K562 (cell line): ENCODE data around the gene PYROXD2. TPM values are rescaled to one million over a fixed set of nuclear protein-coding genes. Genes with fewer than 3 reads are reported as not detected.

Experiments
- ATAC-seq: fragments of 200-7000 bp; cut with Tn5 transposase; 3 replicates; pipeline ENCODE4 v1.9.1; 2020; ENCODE audit warnings: moderate library complexity
- BruUV-seq: library from RNA; stranded (reverse); fragments of 400-500 nt; replicated peaks from 2 replicates; lab custom pipeline; 2021; lab: Mats Ljungman, UMichigan
- CTCF ChIA-PET: fragments of 300-600 bp; formaldehyde crosslinking; extraction: SDS; loops from one replicate; lab custom pipeline; 2021; ENCODE audit warnings: low intra/inter-chr PET ratio; lab: Yijun Ruan, JAX
- POLR2A ChIA-PET: fragments of 300-600, 350-650 bp; sonication (Branson Sonifier 250); formaldehyde crosslinking; extraction: SDS; loops from one replicate; lab custom pipeline; 2021; ENCODE audit warnings: antibody characterized with exemption, inconsistent platforms; lab: Yijun Ruan, JAX
- DNase-seq, 4 experiments: peaks; one replicate each; pipeline versions ENCODE4 v3.0.0 to v3.0.0-alpha.2; 2011 to 2018; ENCODE audit warnings: low spot score in 3 of 4, mixed read lengths in 3 of 4; ENCODE audit errors: extremely low read depth in 1 of 4
- FAIRE-seq: peaks from 2 replicates; lab custom pipeline; 2011; peaks lifted over from hg19 to GRCh38; lab: Jason Lieb, UNC
- H2AFZ ChIP-seq: 2 replicates; pipeline ENCODE4 v1.6.0; 2011; ENCODE audit warnings: low read depth, low read length, control low read depth, inconsistent platforms
- H3K27ac ChIP-seq: fragments of 200-600 bp; 3 replicates; pipeline ENCODE4 v1.8.0; 2011; ENCODE audit warnings: low read depth, mild to moderate bottlenecking, control low read depth, inconsistent platforms, low read length, moderate library complexity, mixed read lengths; ENCODE audit errors: extremely low read depth
- H3K27me3 ChIP-seq, 2 experiments: fragments of 300-600 bp in 1 of 2; 2 replicates in 1 of 2; 3 replicates in 1 of 2; pipeline versions ENCODE4 v1.6.0 to v1.8.0; 2011; ENCODE audit warnings: inconsistent platforms in 2 of 2, low read length in 2 of 2, mild to moderate bottlenecking in 1 of 2, mixed read lengths in 1 of 2, moderate library complexity in 1 of 2; ENCODE audit not compliant: control insufficient read depth in 2 of 2, insufficient read depth in 2 of 2
- H3K36me3 ChIP-seq: fragments of 300-600 bp; 3 replicates; pipeline ENCODE4 v1.8.0; 2011; ENCODE audit warnings: mild to moderate bottlenecking, low read length, inconsistent platforms; ENCODE audit not compliant: control insufficient read depth, insufficient read depth
- H3K4me1 ChIP-seq, 2 experiments: fragments of 200-600 bp in 1 of 2; replicated peaks in 1 of 2; 2 replicates in 1 of 2; 3 replicates in 1 of 2; pipeline versions ENCODE4 v1.5.1 to v1.8.0; 2011; ENCODE audit warnings: inconsistent platforms in 2 of 2, low read length in 2 of 2, mild to moderate bottlenecking in 1 of 2, mixed read lengths in 1 of 2, moderate library complexity in 1 of 2; ENCODE audit not compliant: control insufficient read depth in 2 of 2, insufficient read depth in 2 of 2
- H3K4me2 ChIP-seq: 2 replicates; pipeline ENCODE4 v1.6.1; 2011; ENCODE audit warnings: low read length, control low read depth, inconsistent platforms, mixed read lengths; ENCODE audit not compliant: insufficient read depth
- H3K4me3 ChIP-seq: fragments of 200-600 bp; sonication (generic), shearing (Covaris generic); 2 replicates; pipeline ENCODE4 v1.5.1; 2016; ENCODE audit warnings: control low read depth, inconsistent platforms
- H3K79me2 ChIP-seq: fragments of 200-600 bp; 3 replicates; pipeline ENCODE4 v1.8.0; 2011; ENCODE audit warnings: low read length, inconsistent platforms; ENCODE audit not compliant: control insufficient read depth, insufficient read depth
- H3K9ac ChIP-seq, 2 experiments: 2 replicates each; pipeline versions ENCODE4 v1.6.0 to v1.6.1; 2011; ENCODE audit warnings: low read depth in 2 of 2, low read length in 2 of 2, control low read depth in 1 of 2, inconsistent platforms in 1 of 2, mild to moderate bottlenecking in 1 of 2, mixed read lengths in 1 of 2; ENCODE audit not compliant: insufficient read depth in 1 of 2
- H3K9me1 ChIP-seq: one replicate; pipeline ENCODE4 v1.6.0; 2011; ENCODE audit warnings: inconsistent platforms, mild to moderate bottlenecking, low read length, moderate library complexity; ENCODE audit not compliant: control insufficient read depth, insufficient read depth
- H3K9me3 ChIP-seq: replicated peaks from 2 replicates; pipeline ENCODE4 v1.5.1; 2011; ENCODE audit warnings: low read depth, low read length, inconsistent platforms; ENCODE audit not compliant: control insufficient read depth, insufficient read depth
- H4K20me1 ChIP-seq: replicated peaks from 2 replicates; pipeline ENCODE4 v1.6.1; 2011; ENCODE audit warnings: low read length, inconsistent platforms, mixed read lengths; ENCODE audit not compliant: control insufficient read depth, insufficient read depth
- C11orf30 ChIP-seq: fragments of 450-650 bp; IDR thresholded peaks from 2 replicates; pipeline ENCODE4 v1.6.1; 2016; ENCODE audit warnings: low read depth, mild to moderate bottlenecking
- CTCFL ChIP-seq: IDR thresholded peaks from 2 replicates; pipeline ENCODE4 v1.6.1; 2011; ENCODE audit warnings: borderline replicate concordance, low read depth, mild to moderate bottlenecking, moderate library complexity, low read length; ENCODE audit not compliant: insufficient read depth, poor library complexity, severe bottlenecking
- EGR1 ChIP-seq: fragments of 450-650 bp; conservative IDR thresholded peaks from 2 replicates; pipeline ENCODE4 v1.6.1; 2017; ENCODE audit warnings: mild to moderate bottlenecking
- FIP1L1 ChIP-seq: fragments of 200-400 bp; formaldehyde crosslinking; IDR thresholded peaks from 2 replicates; pipeline ENCODE4 v1.6.1; 2018; ENCODE audit warnings: mild to moderate bottlenecking, low read depth, low read length; ENCODE audit not compliant: poor library complexity, severe bottlenecking
- HEY1 ChIP-seq: fragments of 250-450 bp; sonication (Bioruptor Pico); IDR thresholded peaks from 2 replicates; pipeline ENCODE4 v1.5.0; 2020; ENCODE audit warnings: mild to moderate bottlenecking, moderate library complexity, borderline replicate concordance
- HNRNPUL1 ChIP-seq: fragments of 200-400 bp; formaldehyde crosslinking; IDR thresholded peaks from 2 replicates; pipeline ENCODE4 v1.6.1; 2017; ENCODE audit warnings: low read length
- IFI16 ChIP-seq: fragments of 250-450 bp; sonication (Bioruptor Pico); IDR thresholded peaks from 2 replicates; pipeline ENCODE4 v2.1.2; 2022; ENCODE audit warnings: mild to moderate bottlenecking, inconsistent platforms
- IRF2 ChIP-seq: sonication (generic); formaldehyde crosslinking; IDR thresholded peaks from 2 replicates; pipeline ENCODE4 v1.8.1; 2022; ENCODE audit warnings: mild to moderate bottlenecking, missing genetic modification reagents
- IRF9 ChIP-seq: fragments of 450-650 bp; IDR thresholded peaks from 2 replicates; pipeline ENCODE4 v1.6.1; 2016; ENCODE audit warnings: missing biosample characterization, missing genetic modification characterization
- MEIS2 ChIP-seq: fragments of 450-650 bp; IDR thresholded peaks from 2 replicates; pipeline ENCODE4 v1.6.1; 2014; ENCODE audit warnings: mild to moderate bottlenecking; ENCODE audit not compliant: partially characterized antibody
- MTA1 ChIP-seq: fragments of 450-650 bp; IDR thresholded peaks from 2 replicates; pipeline ENCODE4 v1.6.1; 2017; ENCODE audit warnings: borderline replicate concordance
- RB1 ChIP-seq: fragments of 450-650 bp; IDR thresholded peaks from 2 replicates; pipeline ENCODE4 v1.6.1; 2017; ENCODE audit warnings: low read depth, mild to moderate bottlenecking
- SMARCA5 ChIP-seq: fragments of 450-650 bp; IDR thresholded peaks from 2 replicates; pipeline ENCODE4 v1.6.1; 2016
- SMARCC2 ChIP-seq: fragments of 450-650 bp; IDR thresholded peaks from 2 replicates; pipeline ENCODE4 v1.6.1; 2017; ENCODE audit warnings: antibody characterized with exemption, moderate library complexity, mild to moderate bottlenecking, low read depth
- TGIF2 ChIP-seq: sonication (generic); formaldehyde crosslinking; IDR thresholded peaks from 2 replicates; pipeline ENCODE4 v1.8.1; 2022; ENCODE audit warnings: mild to moderate bottlenecking, missing genetic modification reagents, moderate library complexity
- ZNF76 ChIP-seq: fragments of 250-450 bp; sonication (Bioruptor Pico); IDR thresholded peaks from 2 replicates; pipeline ENCODE4 v1.4.0; 2020; ENCODE audit warnings: mild to moderate bottlenecking, moderate library complexity, borderline replicate concordance
- WGBS: fragments of 100-300 bp; shearing (Covaris generic); methylation state at CpG from one replicate; pipeline ENCODE4 v1.1.6; 2016; ENCODE audit warnings: low coverage, mixed read lengths; ENCODE audit not compliant: insufficient coverage; ENCODE audit errors: missing lambda C conversion rate; 5-methylcytosine and 5-hydroxymethylcytosine counted together
- in situ Hi-C: fragments of 300-500 bp; cut with MboI; formaldehyde crosslinking; loops from 4 replicates; pipeline ENCODE4 v1.15.0; 2018; ENCODE audit warnings: inconsistent platforms, mixed read lengths
- intact Hi-C: fragments of 100-400 bp; cut with micrococcal nuclease; formaldehyde crosslinking; loops from 2 replicates; pipeline ENCODE4 v1.14.2; 2022
- polyA plus RNA-seq, 8 experiments: library from polyadenylated mRNA; depleted of rRNA in 4 of 8; stranded (reverse) in 5 of 8; unstranded in 3 of 8; fragments of >200 nt; fragmentation: Nextera tagmentation in 2 of 8; fragmentation: Illumina TruSeq in 1 of 8; extraction: Ambion mirVana in 2 of 8; extraction: Trizol in 1 of 8; gene quantifications; 2 replicates each; pipeline versions ENCODE4 v1.2.1 to v1.2.3, GENCODE V29; 2011 to 2014; ENCODE audit warnings: inconsistent platforms in 1 of 8, missing spikeins in 1 of 8
- total RNA-seq, 7 experiments: library from RNA; depleted of rRNA in 6 of 7; stranded (reverse); fragments of >200 nt in 6 of 7; fragmentation: Illumina TruSeq in 2 of 7; extraction: Trizol in 2 of 7; gene quantifications; 2 replicates each; pipeline versions ENCODE4 v1.2.1 to v1.2.3, GENCODE V29; 2011 to 2021; ENCODE audit warnings: low replicate concordance in 1 of 7
- TF ChIP-seq, protein P1 (sequence below): sonication (generic); formaldehyde crosslinking; IDR thresholded peaks from 2 replicates; pipeline ENCODE4 v1.9.0; 2022; ENCODE audit warnings: mild to moderate bottlenecking, missing genetic modification reagents

Gene PYROXD2
- total and polyA plus RNA-seq, 9 of the 15 experiments (the other 6 are each of a cell fraction or from before 2014, with no cell fraction given): 0.14 to 1.4 (median 0.58) TPM

GRCh38 chr10:98432330-98432729 is 17.3 kb upstream of the PYROXD2 start:
- no peak overlapping the region for H3K27ac ChIP-seq
- TF ChIP-seq HEY1 (CRISPR knock-in tag) (no peak), ZNF76 (CRISPR knock-in tag) (no peak), RB1 (no peak), FIP1L1 (no peak), IRF9 (no peak), MTA1 (no peak), MEIS2 (no peak), C11orf30 (no peak), CTCFL (no peak), IFI16 (CRISPR knock-in tag) (no peak), HNRNPUL1 (no peak), SMARCA5 (no peak), IRF2 (CRISPR knock-in tag) (no peak), EGR1 (no peak), SMARCC2 (no peak), TGIF2 (no peak)
- TF ChIP-seq, protein P1, sequence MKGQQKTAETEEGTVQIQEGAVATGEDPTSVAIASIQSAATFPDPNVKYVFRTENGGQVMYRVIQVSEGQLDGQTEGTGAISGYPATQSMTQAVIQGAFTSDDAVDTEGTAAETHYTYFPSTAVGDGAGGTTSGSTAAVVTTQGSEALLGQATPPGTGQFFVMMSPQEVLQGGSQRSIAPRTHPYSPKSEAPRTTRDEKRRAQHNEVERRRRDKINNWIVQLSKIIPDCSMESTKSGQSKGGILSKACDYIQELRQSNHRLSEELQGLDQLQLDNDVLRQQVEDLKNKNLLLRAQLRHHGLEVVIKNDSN: no peak
- WGBS: 0% methylated on average over 1 of the region's 1 CpG
- no peak overlapping the region for H3K4me3 ChIP-seq
- FAIRE-seq: no peak
- H3K9me1 ChIP-seq: no peaks in the 10 kb centered on the region
- no peaks in the 10 kb centered on the region for H3K27me3 ChIP-seq
- no peaks in the 10 kb centered on the region for H4K20me1 ChIP-seq
- no peaks in the 10 kb centered on the region; a peak in 1 of 5 replicates for H3K4me1 ChIP-seq
- peaks cover 76% of the 10 kb centered on the region; the same call in 2 of the 3 replicates for H3K36me3 ChIP-seq
- H2AFZ ChIP-seq: no peak overlapping the region
- no peak overlapping the region for H3K9ac ChIP-seq
- H3K79me2 ChIP-seq: no peaks in the 10 kb centered on the region
- DNase-seq: no peak
- CTCF ChIA-PET: no interaction called here
- intact Hi-C loops (no loop called here), in situ Hi-C loops (no loop called here)
- no peak overlapping the region for H3K4me2 ChIP-seq
- POLR2A ChIA-PET: interaction anchor here (1.2 kb wide), 1 partner anchor 12 kb away, joined by 4 read pairs; no protein-coding TSS in a partner anchor
- no peaks in the 10 kb centered on the region for H3K9me3 ChIP-seq
- ATAC-seq: no peak
- no TSS peak for BruUV-seq
